Smooth muscle cell (in vitro differentiated cells): ENCODE measurements around the gene MDFIC. TPM values are rescaled to one million over a fixed set of nuclear protein-coding genes. Genes with fewer than 3 reads are reported as not detected.

Experiments used
- DNase-seq: peaks from one replicate; lab custom pipeline; 2025; ENCODE audit not compliant: unreplicated experiment; lab: John Stamatoyannopoulos, UW
- H2AFZ ChIP-seq: fragments of 200-600 bp; sonication (generic); 2 replicates; pipeline ENCODE4 v1.6.0; 2016; ENCODE audit warnings: antibody characterized with exemption, low read depth, mild to moderate bottlenecking
- H3F3A ChIP-seq: fragments of 200-600 bp; sonication (generic); 2 replicates; pipeline ENCODE4 v1.6.0; 2017; ENCODE audit warnings: antibody characterized with exemption, low read depth
- H3K27ac ChIP-seq: fragments of 200-600 bp; sonication (generic); 2 replicates; pipeline ENCODE4 v1.5.1; 2016; ENCODE audit warnings: low read depth, mild to moderate bottlenecking
- H3K27me3 ChIP-seq: fragments of 200-600 bp; sonication (generic); 2 replicates; pipeline ENCODE4 v1.6.1; 2016; ENCODE audit warnings: low read depth, mild to moderate bottlenecking
- H3K36me3 ChIP-seq: fragments of 200-600 bp; sonication (generic); 2 replicates; pipeline ENCODE4 v1.5.1; 2016; ENCODE audit warnings: low read depth
- H3K4me1 ChIP-seq: fragments of 200-600 bp; sonication (generic); 2 replicates; pipeline ENCODE4 v1.5.1; 2016; ENCODE audit warnings: low read depth
- H3K4me2 ChIP-seq: fragments of 200-600 bp; sonication (generic); 2 replicates; pipeline ENCODE4 v1.6.0; 2016; ENCODE audit warnings: mild to moderate bottlenecking
- H3K4me3 ChIP-seq: fragments of 200-600 bp; sonication (generic); 2 replicates; pipeline ENCODE4 v1.5.1; 2016; ENCODE audit warnings: mild to moderate bottlenecking
- H3K79me2 ChIP-seq: fragments of 200-600 bp; sonication (generic); 2 replicates; pipeline ENCODE4 v1.6.0; 2016; ENCODE audit warnings: low read depth, mild to moderate bottlenecking
- H3K9ac ChIP-seq: fragments of 200-600 bp; sonication (generic); 2 replicates; pipeline ENCODE4 v1.6.0; 2016; ENCODE audit warnings: low read depth
- H3K9me3 ChIP-seq: fragments of 200-600 bp; sonication (generic); replicated peaks from 2 replicates; pipeline ENCODE4 v1.5.1; 2016; ENCODE audit warnings: low read depth
- H4K20me1 ChIP-seq: fragments of 200-600 bp; sonication (generic); 2 replicates; pipeline ENCODE4 v1.6.0; 2016; ENCODE audit warnings: low read depth
- CTCF ChIP-seq: fragments of 200-600 bp; sonication (generic); IDR thresholded peaks from 2 replicates; pipeline ENCODE4 v1.5.1; 2017; ENCODE audit warnings: borderline replicate concordance, mild to moderate bottlenecking, antibody characterized with exemption; ENCODE audit not compliant: insufficient read depth, poor library complexity, severe bottlenecking
- WGBS: methylation state at CpG from one replicate; pipeline ENCODE4 v1.1.7; 2016; ENCODE audit warnings: low lambda C conversion rate; 5-methylcytosine and 5-hydroxymethylcytosine counted together
- polyA plus RNA-seq: library from polyadenylated mRNA; unstranded; fragments of >200 nt; fragmentation: Nextera tagmentation; extraction: Ambion mirVana; gene quantifications from 2 replicates; pipeline ENCODE4 v1.2.1, GENCODE V29; 2016
- total RNA-seq: library from RNA; depleted of rRNA; stranded (reverse); fragments of >200 nt; gene quantifications from 2 replicates; pipeline ENCODE4 v1.2.3, GENCODE V29; 2014

Gene MDFIC
- total and polyA plus RNA-seq, 2 experiments from 2014 or later, result 17.5 to 37.0 TPM

- H3F3A ChIP-seq, result no peaks in the 10 kb centered on the region
- DNase-seq, result no peak
- no peak overlapping the region for H3K4me3 ChIP-seq
- peaks cover 52% of the 10 kb centered on the region for H3K79me2 ChIP-seq
- peaks cover 5% of the 10 kb centered on the region for H4K20me1 ChIP-seq
- no peaks in the 10 kb centered on the region for H3K27me3 ChIP-seq
- no peak overlapping the region for H3K4me2 ChIP-seq
- H2AFZ ChIP-seq, result no peak overlapping the region
- H3K9ac ChIP-seq, result no peak overlapping the region
- no peaks in the 10 kb centered on the region for H3K4me1 ChIP-seq
- H3K36me3 ChIP-seq, result no peaks in the 10 kb centered on the region
- WGBS, result 90% methylated on average over 2 of the region's 2 CpGs
- no peak for TF ChIP-seq CTCF
- no peaks in the 10 kb centered on the region for H3K9me3 ChIP-seq
- no peak overlapping the region for H3K27ac ChIP-seq
These were observed 44.3 kb downstream of the MDFIC start for GRCh38 chr7:114966156-114966555.

- H4K20me1 ChIP-seq, result peaks cover 9% of the 10 kb centered on the region
- no peak overlapping the region for H2AFZ ChIP-seq
- no peak for TF ChIP-seq CTCF
- no peak overlapping the region for H3K4me3 ChIP-seq
- H3K9ac ChIP-seq, result no peak overlapping the region
- peaks cover 62% of the 10 kb centered on the region for H3K79me2 ChIP-seq
- no peaks in the 10 kb centered on the region for H3K9me3 ChIP-seq
- H3K36me3 ChIP-seq, result no peaks in the 10 kb centered on the region
- H3K4me2 ChIP-seq, result no peak overlapping the region
- no peaks in the 10 kb centered on the region for H3K27me3 ChIP-seq
- no peak overlapping the region for H3K27ac ChIP-seq
- DNase-seq, result no peak
- H3K4me1 ChIP-seq, result no peaks in the 10 kb centered on the region
- H3F3A ChIP-seq, result no peaks in the 10 kb centered on the region
- WGBS, result 98% methylated on average over 4 of the region's 4 CpGs
These were observed 47.2 kb downstream of the MDFIC start for GRCh38 chr7:114969096-114969495.

GRCh38 chr7:114970308-114970707 lies 48.4 kb downstream of the MDFIC start:
- no peak for TF ChIP-seq CTCF
- Histone ChIP-seq H3K27ac (no peak overlapping the region), H3K4me3 (no peak overlapping the region), H2AFZ (no peak overlapping the region), H3K4me1 (no peaks in the 10 kb centered on the region), H4K20me1 (peaks cover 9% of the 10 kb centered on the region), H3K79me2 (peaks cover 59% of the 10 kb centered on the region), H3F3A (no peaks in the 10 kb centered on the region), H3K27me3 (no peaks in the 10 kb centered on the region), H3K4me2 (no peak overlapping the region), H3K9me3 (no peaks in the 10 kb centered on the region), H3K36me3 (no peaks in the 10 kb centered on the region), H3K9ac (no peak overlapping the region)
- no peak for DNase-seq
- WGBS, result 90% methylated on average over 3 of the region's 3 CpGs

- no peaks in the 10 kb centered on the region for H3K27me3 ChIP-seq
- no peak for DNase-seq
- TF ChIP-seq CTCF, result no peak
- peaks cover 56% of the 10 kb centered on the region for H3K79me2 ChIP-seq
- no peak overlapping the region for H3K4me2 ChIP-seq
- no peaks in the 10 kb centered on the region for H3K36me3 ChIP-seq
- H4K20me1 ChIP-seq, result peaks cover 9% of the 10 kb centered on the region
- H3K9me3 ChIP-seq, result no peaks in the 10 kb centered on the region
- no peaks in the 10 kb centered on the region for H3K4me1 ChIP-seq
- no peak overlapping the region for H3K9ac ChIP-seq
- no peak overlapping the region for H3K4me3 ChIP-seq
- WGBS, result 100% methylated on average over 1 of the region's 1 CpG
- H2AFZ ChIP-seq, result no peak overlapping the region
- no peak overlapping the region for H3K27ac ChIP-seq
- H3F3A ChIP-seq, result no peaks in the 10 kb centered on the region
These were observed 48.8 kb downstream of the MDFIC start for GRCh38 chr7:114970732-114971131.
